Measurements from ENCODE around the gene CD8B. TPM values are rescaled to one million over a fixed set of nuclear protein-coding genes. Genes with fewer than 3 reads are reported as not detected.
"Not testable (repeated sequence)": the region's sequence is repeated elsewhere in the genome, so short reads cannot be mapped to it uniquely, and the experiment has no call there.

Gene CD8B
- total RNA-seq, 1 experiment from 2014 or later = 0.47 TPM

DNA sequence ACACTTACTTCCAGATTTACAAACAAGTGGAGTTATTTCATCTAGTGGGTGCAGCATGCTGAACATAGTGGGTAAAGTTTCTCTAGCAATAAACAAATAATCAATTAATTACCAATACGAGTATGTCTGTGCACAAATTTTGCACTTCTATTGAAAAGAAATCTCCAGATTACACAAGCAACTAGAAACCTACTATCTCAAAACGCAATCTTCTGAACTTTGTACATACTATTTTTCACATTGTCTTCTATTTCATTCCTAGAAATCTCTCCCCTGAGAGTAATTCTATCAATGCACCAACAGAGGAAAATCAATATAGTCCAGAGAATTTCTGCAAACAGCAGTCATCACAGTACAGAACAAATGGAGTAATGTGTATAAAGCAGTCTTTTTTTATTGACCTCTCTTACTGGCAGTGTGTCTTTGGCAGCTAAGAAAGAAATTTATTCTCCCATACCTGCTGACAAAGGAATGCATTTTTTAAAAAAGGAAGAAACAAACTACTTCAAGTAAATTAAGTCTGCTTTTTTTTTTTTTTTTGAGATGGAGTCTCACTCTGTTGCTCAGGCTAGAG lies 7.3 kb upstream of the CD8B start:
- H3K9ac ChIP-seq (ENCODE audit: low read length); H3K4me3 ChIP-seq (replicated peaks in 1 of 2; ENCODE audit: low read depth in 1 of 2, low read length in 2 of 2); H3K9me2 ChIP-seq (ENCODE audit: insufficient read depth); H3K36me3 ChIP-seq (ENCODE audit: control insufficient read depth in 1 of 2, insufficient read depth in 2 of 2, low read length in 2 of 2); intact Hi-C loops (cut with micrococcal nuclease); H3K4me2 ChIP-seq (ENCODE audit: low read length); H3K27me3 ChIP-seq (ENCODE audit: insufficient read depth, low read length); BruUV-seq (replicated peaks); RAD21 ChIA-PET (ENCODE audit: low non-redundant PET in 1 of 2, low total read pairs in 2 of 2, uncharacterized antibody in 2 of 2, unreplicated experiment in 2 of 2); H3K9me3 ChIP-seq (ENCODE audit: control insufficient read depth in 1 of 2, insufficient read depth in 1 of 2, low read depth in 1 of 2, low read length in 2 of 2); POLR2A ChIA-PET; H3K27ac ChIP-seq (ENCODE audit: low read depth, low read length); ATAC-seq; H2AFZ ChIP-seq (ENCODE audit: low read depth, low read length, poor library complexity, severe bottlenecking); CTCF ChIA-PET; DNase-seq (ENCODE audit: low read depth, low spot score); H3K79me2 ChIP-seq (ENCODE audit: insufficient read depth, low read length); H3K4me1 ChIP-seq (ENCODE audit: control insufficient read depth in 1 of 2, insufficient read depth in 2 of 2, low read length in 2 of 2); H4K20me1 ChIP-seq (ENCODE audit: insufficient read depth): not testable (repeated sequence)

DNA sequence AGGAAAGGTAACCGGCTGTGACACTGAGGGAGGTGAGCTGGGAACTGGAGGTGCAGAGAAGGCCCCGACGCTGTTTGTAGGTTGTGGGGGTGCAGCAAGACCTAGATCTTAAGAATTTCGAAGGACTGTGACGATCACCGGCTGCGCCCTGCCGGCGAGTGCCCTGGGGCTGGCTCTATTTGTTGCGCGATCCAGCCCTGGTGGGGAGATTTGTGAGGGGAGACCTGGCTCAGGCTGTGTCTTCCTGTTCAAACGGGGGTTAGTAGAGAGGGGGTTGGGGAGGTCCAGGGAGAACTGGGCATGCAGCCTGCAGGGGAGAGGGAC lies 656 bp upstream of the CD8B start:
- H3K27me3 ChIP-seq (ENCODE audit: insufficient read depth, low read length); POLR2A ChIA-PET; H2AFZ ChIP-seq (ENCODE audit: low read depth, low read length, poor library complexity, severe bottlenecking); H3K9ac ChIP-seq (ENCODE audit: low read length); H3K36me3 ChIP-seq (ENCODE audit: control insufficient read depth in 1 of 2, insufficient read depth in 2 of 2, low read length in 2 of 2); CTCF ChIA-PET; H3K9me2 ChIP-seq (ENCODE audit: insufficient read depth); H3K27ac ChIP-seq (ENCODE audit: low read depth, low read length); H4K20me1 ChIP-seq (ENCODE audit: insufficient read depth); RAD21 ChIA-PET (ENCODE audit: low non-redundant PET in 1 of 2, low total read pairs in 2 of 2, uncharacterized antibody in 2 of 2, unreplicated experiment in 2 of 2); ATAC-seq; intact Hi-C loops (cut with micrococcal nuclease); H3K79me2 ChIP-seq (ENCODE audit: insufficient read depth, low read length); H3K4me1 ChIP-seq (ENCODE audit: control insufficient read depth in 1 of 2, insufficient read depth in 2 of 2, low read length in 2 of 2); H3K4me2 ChIP-seq (ENCODE audit: low read length); H3K4me3 ChIP-seq (replicated peaks in 1 of 2; ENCODE audit: low read depth in 1 of 2, low read length in 2 of 2); BruUV-seq (replicated peaks); DNase-seq (ENCODE audit: low read depth, low spot score); H3K9me3 ChIP-seq (ENCODE audit: control insufficient read depth in 1 of 2, insufficient read depth in 1 of 2, low read depth in 1 of 2, low read length in 2 of 2): not testable (repeated sequence)

DNA sequence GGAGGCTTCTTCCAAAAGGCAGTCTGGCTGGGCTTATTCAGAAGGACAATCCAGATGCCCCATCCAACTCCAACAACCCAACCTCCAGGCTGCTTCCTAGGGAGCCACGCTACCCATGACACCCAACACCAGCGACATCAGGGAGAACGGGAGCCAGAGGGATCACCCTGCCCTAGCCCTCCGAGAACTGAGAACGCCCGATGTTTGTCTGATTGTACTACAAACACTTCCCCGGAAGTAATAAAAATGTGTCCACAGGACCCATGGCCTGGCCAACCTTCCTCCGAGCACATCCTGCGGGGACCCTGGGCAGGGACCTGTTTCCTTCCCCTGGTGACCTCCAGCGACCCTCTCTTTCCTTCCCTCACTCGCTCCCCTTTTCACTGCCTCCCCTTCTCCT lies 511 bp downstream of the CD8B start:
- intact Hi-C loops (cut with micrococcal nuclease); H2AFZ ChIP-seq (ENCODE audit: low read depth, low read length, poor library complexity, severe bottlenecking); H3K27ac ChIP-seq (ENCODE audit: low read depth, low read length); ATAC-seq; H3K27me3 ChIP-seq (ENCODE audit: insufficient read depth, low read length); RAD21 ChIA-PET (ENCODE audit: low non-redundant PET in 1 of 2, low total read pairs in 2 of 2, uncharacterized antibody in 2 of 2, unreplicated experiment in 2 of 2); H3K9ac ChIP-seq (ENCODE audit: low read length); H3K4me2 ChIP-seq (ENCODE audit: low read length); H3K36me3 ChIP-seq (ENCODE audit: control insufficient read depth in 1 of 2, insufficient read depth in 2 of 2, low read length in 2 of 2); DNase-seq (ENCODE audit: low read depth, low spot score); BruUV-seq (replicated peaks); H3K9me2 ChIP-seq (ENCODE audit: insufficient read depth); CTCF ChIA-PET; H3K79me2 ChIP-seq (ENCODE audit: insufficient read depth, low read length); H3K4me1 ChIP-seq (ENCODE audit: control insufficient read depth in 1 of 2, insufficient read depth in 2 of 2, low read length in 2 of 2); H3K4me3 ChIP-seq (replicated peaks in 1 of 2; ENCODE audit: low read depth in 1 of 2, low read length in 2 of 2); H3K9me3 ChIP-seq (ENCODE audit: control insufficient read depth in 1 of 2, insufficient read depth in 1 of 2, low read depth in 1 of 2, low read length in 2 of 2); H4K20me1 ChIP-seq (ENCODE audit: insufficient read depth); POLR2A ChIA-PET: not testable (repeated sequence)

DNA sequence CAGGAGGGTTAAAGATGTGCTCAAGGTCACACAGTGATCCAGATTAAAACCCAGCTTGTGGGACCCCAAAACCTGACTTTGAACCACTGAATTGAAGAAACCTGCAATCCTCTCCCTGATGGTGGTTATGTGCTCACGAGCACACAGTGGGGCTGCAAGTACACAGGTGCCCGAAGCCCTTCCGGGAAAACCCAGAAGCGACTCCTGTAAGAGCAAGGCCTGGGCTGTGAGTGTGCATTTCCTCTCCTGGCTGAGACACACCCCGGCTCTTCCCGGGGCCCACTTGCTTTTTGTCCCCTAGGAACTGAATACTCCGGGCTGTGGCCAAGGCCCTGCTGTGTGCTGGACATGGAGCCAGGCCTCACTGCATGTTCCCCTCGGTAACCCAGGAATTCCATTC lies 1.1 kb downstream of the CD8B start:
- intact Hi-C loops (cut with micrococcal nuclease); POLR2A ChIA-PET; DNase-seq (ENCODE audit: low read depth, low spot score); H3K4me1 ChIP-seq (ENCODE audit: control insufficient read depth in 1 of 2, insufficient read depth in 2 of 2, low read length in 2 of 2); BruUV-seq (replicated peaks); H3K9ac ChIP-seq (ENCODE audit: low read length); CTCF ChIA-PET; H3K27me3 ChIP-seq (ENCODE audit: insufficient read depth, low read length); H2AFZ ChIP-seq (ENCODE audit: low read depth, low read length, poor library complexity, severe bottlenecking); H4K20me1 ChIP-seq (ENCODE audit: insufficient read depth); H3K9me3 ChIP-seq (ENCODE audit: control insufficient read depth in 1 of 2, insufficient read depth in 1 of 2, low read depth in 1 of 2, low read length in 2 of 2); RAD21 ChIA-PET (ENCODE audit: low non-redundant PET in 1 of 2, low total read pairs in 2 of 2, uncharacterized antibody in 2 of 2, unreplicated experiment in 2 of 2); H3K27ac ChIP-seq (ENCODE audit: low read depth, low read length); H3K4me3 ChIP-seq (replicated peaks in 1 of 2; ENCODE audit: low read depth in 1 of 2, low read length in 2 of 2); H3K4me2 ChIP-seq (ENCODE audit: low read length); H3K9me2 ChIP-seq (ENCODE audit: insufficient read depth); H3K79me2 ChIP-seq (ENCODE audit: insufficient read depth, low read length); H3K36me3 ChIP-seq (ENCODE audit: control insufficient read depth in 1 of 2, insufficient read depth in 2 of 2, low read length in 2 of 2); ATAC-seq: not testable (repeated sequence)

DNA sequence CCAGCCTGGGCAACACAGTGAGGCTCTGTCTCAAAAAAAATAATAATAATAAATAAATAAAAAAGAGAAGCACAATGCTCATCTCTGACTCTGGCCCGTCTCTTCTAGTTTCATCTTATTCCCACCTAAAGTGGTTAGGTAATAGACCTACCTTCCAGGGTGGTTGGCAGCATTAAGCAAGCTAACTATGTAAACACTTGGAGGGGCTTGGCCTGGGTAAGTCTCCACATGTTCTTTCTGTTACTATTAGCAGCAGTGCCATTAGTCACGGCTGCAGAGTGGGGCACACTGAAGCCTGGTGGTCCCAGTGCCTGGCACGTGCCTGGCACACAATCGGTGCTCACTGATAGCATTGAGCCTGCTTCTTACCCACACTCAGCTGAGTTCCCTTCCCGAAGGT lies 4.0 kb downstream of the CD8B start:
- H3K27me3 ChIP-seq (ENCODE audit: insufficient read depth, low read length); BruUV-seq (replicated peaks); H3K9ac ChIP-seq (ENCODE audit: low read length); H3K4me1 ChIP-seq (ENCODE audit: control insufficient read depth in 1 of 2, insufficient read depth in 2 of 2, low read length in 2 of 2); H3K4me2 ChIP-seq (ENCODE audit: low read length); ATAC-seq; RAD21 ChIA-PET (ENCODE audit: low non-redundant PET in 1 of 2, low total read pairs in 2 of 2, uncharacterized antibody in 2 of 2, unreplicated experiment in 2 of 2); H3K9me2 ChIP-seq (ENCODE audit: insufficient read depth); H2AFZ ChIP-seq (ENCODE audit: low read depth, low read length, poor library complexity, severe bottlenecking); intact Hi-C loops (cut with micrococcal nuclease); H4K20me1 ChIP-seq (ENCODE audit: insufficient read depth); H3K4me3 ChIP-seq (replicated peaks in 1 of 2; ENCODE audit: low read depth in 1 of 2, low read length in 2 of 2); POLR2A ChIA-PET; H3K9me3 ChIP-seq (ENCODE audit: control insufficient read depth in 1 of 2, insufficient read depth in 1 of 2, low read depth in 1 of 2, low read length in 2 of 2); H3K27ac ChIP-seq (ENCODE audit: low read depth, low read length); CTCF ChIA-PET; H3K36me3 ChIP-seq (ENCODE audit: control insufficient read depth in 1 of 2, insufficient read depth in 2 of 2, low read length in 2 of 2); H3K79me2 ChIP-seq (ENCODE audit: insufficient read depth, low read length); DNase-seq (ENCODE audit: low read depth, low spot score): not testable (repeated sequence)
